H9 (cell line): ENCODE measurements around the gene CLN5. TPM values are rescaled to one million over a fixed set of nuclear protein-coding genes. Genes with fewer than 3 reads are reported as not detected.

Experiments
- DNase-seq: peaks from one replicate; pipeline ENCODE4 v3.0.0-alpha.2; 2017
- H2AFZ ChIP-seq: one replicate; pipeline ENCODE4 v1.6.1; 2013; ENCODE audit warnings: mild to moderate bottlenecking, low read length, control low read depth, moderate library complexity
- H2AK5ac ChIP-seq: 2 replicates; pipeline ENCODE4 v1.6.1; 2013; ENCODE audit warnings: low read length, control low read depth, mixed read lengths; ENCODE audit not compliant: insufficient read length
- H2BK120ac ChIP-seq: one replicate; pipeline ENCODE4 v1.6.1; 2013; ENCODE audit warnings: low read depth, mild to moderate bottlenecking, low read length, control low read depth, inconsistent platforms; ENCODE audit not compliant: poor library complexity, severe bottlenecking
- H2BK12ac ChIP-seq: 2 replicates; pipeline ENCODE4 v1.6.1; 2013; ENCODE audit warnings: low read length, control low read depth, mixed read lengths, low read depth; ENCODE audit not compliant: insufficient read length
- H2BK15ac ChIP-seq: 2 replicates; pipeline ENCODE4 v1.6.1; 2013; ENCODE audit warnings: low read depth, low read length, control low read depth
- H2BK20ac ChIP-seq: one replicate; pipeline ENCODE4 v1.6.1; 2013; ENCODE audit warnings: low read depth, mild to moderate bottlenecking, low read length, control low read depth, inconsistent platforms; ENCODE audit not compliant: poor library complexity, severe bottlenecking
- H2BK5ac ChIP-seq: 2 replicates; pipeline ENCODE4 v1.6.1; 2013; ENCODE audit warnings: low read length, control low read depth, mixed read lengths; ENCODE audit not compliant: insufficient read length
- H3K14ac ChIP-seq: 2 replicates; pipeline ENCODE4 v1.6.1; 2013; ENCODE audit warnings: low read length, control low read depth; ENCODE audit not compliant: insufficient read depth
- H3K18ac ChIP-seq: 2 replicates; pipeline ENCODE4 v1.6.1; 2013; ENCODE audit warnings: low read depth, mild to moderate bottlenecking, mixed read lengths, low read length, control low read depth; ENCODE audit not compliant: insufficient read length
- H3K23ac ChIP-seq: 2 replicates; pipeline ENCODE4 v1.6.1; 2013; ENCODE audit warnings: low read length, control low read depth, mixed read lengths, low read depth; ENCODE audit not compliant: insufficient read length
- H3K23me2 ChIP-seq: 2 replicates; pipeline ENCODE4 v1.6.1; 2013; ENCODE audit warnings: low read depth, mild to moderate bottlenecking, mixed read lengths, low read length, control low read depth; ENCODE audit not compliant: insufficient read length, poor library complexity, severe bottlenecking
- H3K27ac ChIP-seq: 2 replicates; pipeline ENCODE4 v1.5.1; 2013; ENCODE audit warnings: low read length, control low read depth, mixed read lengths, low read depth; ENCODE audit not compliant: insufficient read length
- H3K27me3 ChIP-seq: 2 replicates; pipeline ENCODE4 v1.6.1; 2013; ENCODE audit warnings: low read length, control low read depth, inconsistent platforms; ENCODE audit not compliant: insufficient read depth
- H3K4ac ChIP-seq: 2 replicates; pipeline ENCODE4 v1.6.1; 2013; ENCODE audit warnings: low read depth, mild to moderate bottlenecking, control low read depth, inconsistent platforms, low read length, moderate library complexity
- H3K4me1 ChIP-seq: 2 replicates; pipeline ENCODE4 v1.6.1; 2013; ENCODE audit warnings: low read length, control low read depth, inconsistent platforms; ENCODE audit not compliant: insufficient read depth
- H3K4me2 ChIP-seq: 2 replicates; pipeline ENCODE4 v1.6.1; 2013; ENCODE audit warnings: low read length, control low read depth, mixed read lengths; ENCODE audit not compliant: insufficient read length, insufficient read depth
- H3K56ac ChIP-seq: 2 replicates; pipeline ENCODE4 v1.6.1; 2013; ENCODE audit warnings: low read depth, mild to moderate bottlenecking, mixed read lengths, low read length, control low read depth; ENCODE audit not compliant: insufficient read length
- H3K79me1 ChIP-seq: 2 replicates; pipeline ENCODE4 v1.6.1; 2013; ENCODE audit warnings: low read depth, mild to moderate bottlenecking, moderate library complexity, low read length, control low read depth, inconsistent platforms; ENCODE audit not compliant: insufficient read depth, poor library complexity, severe bottlenecking
- H3K79me2 ChIP-seq: 2 replicates; pipeline ENCODE4 v1.6.1; 2013; ENCODE audit warnings: low read length, control low read depth, inconsistent platforms; ENCODE audit not compliant: insufficient read depth
- H3K9ac ChIP-seq: 2 replicates; pipeline ENCODE4 v1.6.1; 2013; ENCODE audit warnings: low read length, control low read depth, mixed read lengths; ENCODE audit not compliant: insufficient read length; ENCODE audit errors: extremely low read depth
- H3K9me3 ChIP-seq: one replicate; pipeline ENCODE4 v1.6.1; 2013; ENCODE audit warnings: low read depth, low read length, inconsistent platforms; ENCODE audit not compliant: control insufficient read depth
- H3T11ph ChIP-seq: one replicate; pipeline ENCODE4 v1.6.1; 2013; ENCODE audit warnings: mild to moderate bottlenecking, low read length, control low read depth, inconsistent platforms
- H4K20me1 ChIP-seq: one replicate; pipeline ENCODE4 v1.6.1; 2013; ENCODE audit not compliant: control insufficient read depth, insufficient read length, insufficient read depth
- H4K5ac ChIP-seq: 2 replicates; pipeline ENCODE4 v1.6.1; 2013; ENCODE audit warnings: low read depth, mild to moderate bottlenecking, mixed read lengths, low read length, control low read depth; ENCODE audit not compliant: insufficient read length
- H4K8ac ChIP-seq: replicated peaks from 2 replicates; pipeline ENCODE4 v1.6.1; 2013; ENCODE audit warnings: low read length, control low read depth, mixed read lengths, low read depth; ENCODE audit not compliant: insufficient read length
- H4K91ac ChIP-seq: 2 replicates; pipeline ENCODE4 v1.6.1; 2013; ENCODE audit warnings: low read depth, mild to moderate bottlenecking, moderate library complexity, mixed read lengths, low read length, control low read depth; ENCODE audit not compliant: insufficient read length
- H3K27ac Mint-ChIP-seq, 3 experiments: 2 replicates in 2 of 3; 3 replicates in 1 of 3; pipeline ENCODE4 v1.8.0; 2020 to 2021; ENCODE audit warnings: mixed read lengths in 3 of 3, mild to moderate bottlenecking in 1 of 3, moderate library complexity in 1 of 3
- H3K27me3 Mint-ChIP-seq: 2 replicates; pipeline ENCODE4 v1.8.0; 2021; ENCODE audit warnings: low read depth, mild to moderate bottlenecking, moderate library complexity, mixed read lengths
- H3K36me3 Mint-ChIP-seq, 3 experiments: 2 replicates in 2 of 3; 3 replicates in 1 of 3; pipeline ENCODE4 v1.8.0; 2020 to 2021; ENCODE audit warnings: low read depth in 3 of 3, mixed read lengths in 3 of 3; ENCODE audit not compliant: insufficient read depth in 1 of 3
- H3K4me1 Mint-ChIP-seq, 2 experiments: 2 replicates each; pipeline ENCODE4 v1.8.0; 2020; ENCODE audit warnings: mixed read lengths in 2 of 2
- H3K4me3 Mint-ChIP-seq, 2 experiments: 2 replicates in 1 of 2; 3 replicates in 1 of 2; pipeline ENCODE4 v1.8.0; 2020 to 2021; ENCODE audit warnings: mild to moderate bottlenecking in 2 of 2, mixed read lengths in 2 of 2, moderate library complexity in 1 of 2
- H3K9me3 Mint-ChIP-seq, 2 experiments: 2 replicates in 1 of 2; 3 replicates in 1 of 2; pipeline ENCODE4 v1.8.0; 2020; ENCODE audit warnings: mild to moderate bottlenecking in 2 of 2, mixed read lengths in 2 of 2, moderate library complexity in 1 of 2
- CTCF ChIP-seq: fragments of 200-600 bp; sonication (generic); conservative IDR thresholded peaks from 3 replicates; pipeline ENCODE4 v1.8.0; 2021; ENCODE audit warnings: antibody characterized with exemption, mild to moderate bottlenecking
- WGBS: extraction: QIAGEN DNeasy Blood & Tissue Kit; methylation state at CpG from one replicate; pipeline ENCODE4 v1.1.7; 2013; ENCODE audit warnings: missing lambda C conversion rate, low lambda C conversion rate, mixed read lengths; ENCODE audit not compliant: insufficient read length; ENCODE audit errors: extremely low coverage; 5-methylcytosine and 5-hydroxymethylcytosine counted together
- total RNA-seq: library from RNA; stranded (reverse); gene quantifications from 2 replicates; pipeline ENCODE4 v1.2.1, GENCODE V29; 2021

Gene CLN5
- total RNA-seq, 1 experiment from 2014 or later = 8.3 TPM

GRCh38 chr13:76976490-76976889, 15.4 kb upstream of the CLN5 start:
- Histone ChIP-seq H3K56ac (no peak overlapping the region), H3K18ac (no peak overlapping the region), H4K20me1 (no peaks in the 10 kb centered on the region), H3K4ac (no peak overlapping the region), H3K27ac (no peak overlapping the region), H3K9ac (no peak overlapping the region), H4K91ac (no peak overlapping the region), H2AFZ (no peak overlapping the region), H2AK5ac (no peak overlapping the region), H3K79me2 (no peaks in the 10 kb centered on the region), H3K23ac (no peak overlapping the region), H3K23me2 (no peaks in the 10 kb centered on the region), H3K4me2 (no peak overlapping the region), H2BK20ac (no peak overlapping the region), H3K9me3 (no peaks in the 10 kb centered on the region), H3K14ac (no peak overlapping the region), H3K4me1 (no peaks in the 10 kb centered on the region; the same call in 1 of the 2 replicates), H3K79me1 (no peaks in the 10 kb centered on the region), H3T11ph (no peak overlapping the region), H4K8ac (no peak overlapping the region), H2BK12ac (no peak overlapping the region), H4K5ac (no peak overlapping the region), H2BK120ac (no peak overlapping the region), H3K27me3 (no peaks in the 10 kb centered on the region), H2BK5ac (no peak overlapping the region), H2BK15ac (no peak overlapping the region)
- Mint-ChIP-seq H3K9me3 (no peaks in the 10 kb centered on the region), H3K4me3 (no peak overlapping the region), H3K4me1 (peaks cover 12 to 14% of the 10 kb centered on the region in 2 experiments), H3K27ac (no peak overlapping the region), H3K36me3 (no peaks in the 10 kb centered on the region), H3K27me3 (peaks cover 11% of the 10 kb centered on the region)
- TF ChIP-seq CTCF = no peak
- no CpG with 5 or more reads among the region's 8 CpGs for WGBS
- DNase-seq = no peak
